Measurements from ENCODE around the gene OMD. TPM values are rescaled to one million over a fixed set of nuclear protein-coding genes. Genes with fewer than 3 reads are reported as not detected.
"Not testable (repeated sequence)": the region's sequence is repeated elsewhere in the genome, so short reads cannot be mapped to it uniquely, and the experiment has no call there.

Gene OMD
- polyA plus RNA-seq, 1 donor from 2014 or later = not detected

DNA sequence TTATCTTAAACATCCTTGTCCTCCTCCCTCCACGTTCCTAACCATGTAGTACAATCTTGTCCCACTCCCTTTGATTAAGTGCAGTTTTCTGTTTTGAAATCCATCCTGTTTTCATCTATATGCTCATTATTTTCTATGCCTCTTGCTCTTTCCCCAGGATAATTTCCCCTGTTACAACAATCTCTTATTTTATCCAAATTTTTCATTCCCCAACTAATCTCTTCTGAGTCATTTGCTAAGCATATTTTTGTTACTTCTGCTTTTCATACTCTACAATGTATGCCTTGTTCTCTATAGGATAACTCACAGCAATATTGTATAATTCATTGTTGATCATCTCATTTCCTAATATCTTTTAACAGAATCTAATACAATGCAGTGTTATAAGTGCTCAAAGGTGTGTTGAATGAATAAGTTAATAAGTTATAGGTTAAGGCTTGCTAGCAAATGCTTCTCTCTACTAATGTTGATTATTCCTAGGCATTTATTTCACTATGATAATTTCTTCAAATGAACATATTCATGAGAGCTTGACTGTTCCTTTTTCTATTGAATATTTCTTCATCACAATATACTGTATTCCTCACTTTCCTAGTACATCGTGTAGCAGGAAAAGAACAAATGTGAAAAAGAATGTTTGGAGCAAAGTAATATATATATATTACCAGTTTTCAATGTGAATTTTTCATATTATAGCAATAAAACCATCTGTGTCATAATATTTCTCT, 1.5 kb downstream of the OMD start:
- no peak overlapping the region for H3K27ac ChIP-seq (ENCODE audit: low read length)
- no peak overlapping the region for H3K4me3 ChIP-seq (ENCODE audit: low read length)

DNA sequence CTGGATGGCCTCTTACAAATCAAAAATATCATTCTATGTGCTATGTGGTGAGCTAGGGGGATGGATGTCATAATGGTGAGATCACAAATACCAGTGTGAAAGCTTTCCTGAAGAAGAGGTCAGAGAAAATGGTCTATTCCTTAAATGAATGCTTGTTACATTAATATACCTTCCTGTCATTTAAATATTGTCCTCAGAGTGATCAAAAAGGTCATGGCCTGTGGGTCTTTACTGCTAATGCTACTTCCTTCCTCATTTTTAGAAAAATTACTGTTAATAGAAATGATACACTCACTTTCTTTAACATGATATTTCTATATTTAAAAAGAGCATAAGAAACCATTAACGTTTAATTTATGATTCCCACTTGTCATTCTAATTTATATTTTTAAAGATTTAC, 9.7 kb downstream of the OMD start:
- no peaks in the 10 kb centered on the region for H3K36me3 ChIP-seq (ENCODE audit: insufficient read depth, low read length)
- no peak overlapping the region for H3K27ac ChIP-seq (ENCODE audit: low read length)
- H2AFZ ChIP-seq (ENCODE audit: low read depth, low read length) = no peak overlapping the region
- H4K20me1 ChIP-seq (ENCODE audit: insufficient read depth) = no peaks in the 10 kb centered on the region
- H3K9me3 ChIP-seq (ENCODE audit: low read length) = no peaks in the 10 kb centered on the region
- no peak overlapping the region for H3K4me3 ChIP-seq (ENCODE audit: low read length)
- H3K9ac ChIP-seq (ENCODE audit: low read length) = no peak overlapping the region
- H3K4me2 ChIP-seq (ENCODE audit: low read length) = no peak overlapping the region
- H3K9me2 ChIP-seq (ENCODE audit: insufficient read depth, low read length) = no peaks in the 10 kb centered on the region
- no peaks in the 10 kb centered on the region for H3F3A ChIP-seq (ENCODE audit: insufficient read depth, low read length, poor library complexity, severe bottlenecking)
- no peaks in the 10 kb centered on the region for H3K79me2 ChIP-seq (replicated peaks; ENCODE audit: insufficient read depth, low read length)
- no peaks in the 10 kb centered on the region for H3K27me3 ChIP-seq (ENCODE audit: insufficient read depth, low read depth, low read length)
- TF ChIP-seq EP300 (conservative IDR thresholded peaks at IDR 0.05; ENCODE audit: poor library complexity, severe bottlenecking) (no peak), RAD21 (conservative IDR thresholded peaks at IDR 0.05) (no peak), SMC3 (conservative IDR thresholded peaks at IDR 0.05; ENCODE audit: poor library complexity) (no peak), MXI1 (conservative IDR thresholded peaks at IDR 0.05; ENCODE audit: poor library complexity, severe bottlenecking) (no peak), TAF1 (IDR thresholded peaks at IDR 0.05; ENCODE audit: low read depth) (no peak), POLR2AphosphoS5 (IDR thresholded peaks at IDR 0.05) (no peak), EZH2 (IDR thresholded peaks at IDR 0.05; ENCODE audit: borderline replicate concordance, insufficient read depth, low read length, poor library complexity, severe bottlenecking) (no peak)
- TF ChIP-seq, protein P1, sequence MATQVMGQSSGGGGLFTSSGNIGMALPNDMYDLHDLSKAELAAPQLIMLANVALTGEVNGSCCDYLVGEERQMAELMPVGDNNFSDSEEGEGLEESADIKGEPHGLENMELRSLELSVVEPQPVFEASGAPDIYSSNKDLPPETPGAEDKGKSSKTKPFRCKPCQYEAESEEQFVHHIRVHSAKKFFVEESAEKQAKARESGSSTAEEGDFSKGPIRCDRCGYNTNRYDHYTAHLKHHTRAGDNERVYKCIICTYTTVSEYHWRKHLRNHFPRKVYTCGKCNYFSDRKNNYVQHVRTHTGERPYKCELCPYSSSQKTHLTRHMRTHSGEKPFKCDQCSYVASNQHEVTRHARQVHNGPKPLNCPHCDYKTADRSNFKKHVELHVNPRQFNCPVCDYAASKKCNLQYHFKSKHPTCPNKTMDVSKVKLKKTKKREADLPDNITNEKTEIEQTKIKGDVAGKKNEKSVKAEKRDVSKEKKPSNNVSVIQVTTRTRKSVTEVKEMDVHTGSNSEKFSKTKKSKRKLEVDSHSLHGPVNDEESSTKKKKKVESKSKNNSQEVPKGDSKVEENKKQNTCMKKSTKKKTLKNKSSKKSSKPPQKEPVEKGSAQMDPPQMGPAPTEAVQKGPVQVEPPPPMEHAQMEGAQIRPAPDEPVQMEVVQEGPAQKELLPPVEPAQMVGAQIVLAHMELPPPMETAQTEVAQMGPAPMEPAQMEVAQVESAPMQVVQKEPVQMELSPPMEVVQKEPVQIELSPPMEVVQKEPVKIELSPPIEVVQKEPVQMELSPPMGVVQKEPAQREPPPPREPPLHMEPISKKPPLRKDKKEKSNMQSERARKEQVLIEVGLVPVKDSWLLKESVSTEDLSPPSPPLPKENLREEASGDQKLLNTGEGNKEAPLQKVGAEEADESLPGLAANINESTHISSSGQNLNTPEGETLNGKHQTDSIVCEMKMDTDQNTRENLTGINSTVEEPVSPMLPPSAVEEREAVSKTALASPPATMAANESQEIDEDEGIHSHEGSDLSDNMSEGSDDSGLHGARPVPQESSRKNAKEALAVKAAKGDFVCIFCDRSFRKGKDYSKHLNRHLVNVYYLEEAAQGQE (IDR thresholded peaks at IDR 0.05; ENCODE audit: borderline replicate concordance) = no peak

More for the DNA sequence above, 1.5 kb downstream of the OMD start:
- Histone ChIP-seq H3K36me3 (ENCODE audit: insufficient read depth, low read length) (no peaks in the 10 kb centered on the region), H3K9me3 (ENCODE audit: low read length) (no peaks in the 10 kb centered on the region), H4K20me1 (ENCODE audit: insufficient read depth) (no peaks in the 10 kb centered on the region), H3F3A (ENCODE audit: insufficient read depth, low read length, poor library complexity, severe bottlenecking) (no peaks in the 10 kb centered on the region), H3K79me2 (replicated peaks; ENCODE audit: insufficient read depth, low read length) (no peaks in the 10 kb centered on the region), H2AFZ (ENCODE audit: low read depth, low read length) (no peak overlapping the region), H3K9ac (ENCODE audit: low read length) (no peak overlapping the region), H3K4me2 (ENCODE audit: low read length) (no peak overlapping the region), H3K9me2 (ENCODE audit: insufficient read depth, low read length) (no peaks in the 10 kb centered on the region), H3K27me3 (ENCODE audit: insufficient read depth, low read depth, low read length) (no peaks in the 10 kb centered on the region)
- TF ChIP-seq, protein P2, sequence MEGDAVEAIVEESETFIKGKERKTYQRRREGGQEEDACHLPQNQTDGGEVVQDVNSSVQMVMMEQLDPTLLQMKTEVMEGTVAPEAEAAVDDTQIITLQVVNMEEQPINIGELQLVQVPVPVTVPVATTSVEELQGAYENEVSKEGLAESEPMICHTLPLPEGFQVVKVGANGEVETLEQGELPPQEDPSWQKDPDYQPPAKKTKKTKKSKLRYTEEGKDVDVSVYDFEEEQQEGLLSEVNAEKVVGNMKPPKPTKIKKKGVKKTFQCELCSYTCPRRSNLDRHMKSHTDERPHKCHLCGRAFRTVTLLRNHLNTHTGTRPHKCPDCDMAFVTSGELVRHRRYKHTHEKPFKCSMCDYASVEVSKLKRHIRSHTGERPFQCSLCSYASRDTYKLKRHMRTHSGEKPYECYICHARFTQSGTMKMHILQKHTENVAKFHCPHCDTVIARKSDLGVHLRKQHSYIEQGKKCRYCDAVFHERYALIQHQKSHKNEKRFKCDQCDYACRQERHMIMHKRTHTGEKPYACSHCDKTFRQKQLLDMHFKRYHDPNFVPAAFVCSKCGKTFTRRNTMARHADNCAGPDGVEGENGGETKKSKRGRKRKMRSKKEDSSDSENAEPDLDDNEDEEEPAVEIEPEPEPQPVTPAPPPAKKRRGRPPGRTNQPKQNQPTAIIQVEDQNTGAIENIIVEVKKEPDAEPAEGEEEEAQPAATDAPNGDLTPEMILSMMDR (IDR thresholded peaks at IDR 0.05; ENCODE audit: poor library complexity, severe bottlenecking) = no peak
- TF ChIP-seq EP300 (conservative IDR thresholded peaks at IDR 0.05; ENCODE audit: poor library complexity, severe bottlenecking) (no peak), POLR2AphosphoS5 (IDR thresholded peaks at IDR 0.05) (no peak), EZH2 (IDR thresholded peaks at IDR 0.05; ENCODE audit: borderline replicate concordance, insufficient read depth, low read length, poor library complexity, severe bottlenecking) (no peak), MXI1 (conservative IDR thresholded peaks at IDR 0.05; ENCODE audit: poor library complexity, severe bottlenecking) (no peak), SMC3 (conservative IDR thresholded peaks at IDR 0.05; ENCODE audit: poor library complexity) (no peak), TAF1 (IDR thresholded peaks at IDR 0.05; ENCODE audit: low read depth) (no peak), RAD21 (conservative IDR thresholded peaks at IDR 0.05) (no peak)
- TF ChIP-seq, protein P1 (IDR thresholded peaks at IDR 0.05; ENCODE audit: borderline replicate concordance) = no peak

DNA sequence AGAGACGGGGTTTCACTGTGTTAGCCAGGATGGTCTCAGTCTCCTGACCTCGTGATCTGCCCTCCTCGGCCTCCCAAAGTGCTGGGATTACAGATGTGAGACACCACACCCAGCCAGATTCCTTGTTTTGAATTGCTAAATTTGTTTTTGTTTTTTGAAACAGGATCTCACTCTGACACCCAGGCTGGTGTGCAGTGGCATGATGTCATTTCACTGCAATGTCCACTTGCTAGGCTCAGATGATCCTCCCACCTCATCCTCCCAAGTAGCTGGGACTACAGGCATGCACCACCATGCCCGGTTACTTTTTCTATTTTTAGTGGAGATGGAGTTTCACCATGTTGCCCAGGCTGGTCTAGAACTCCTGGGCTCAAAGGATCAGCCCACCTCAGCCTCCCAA, 13.1 kb downstream of the OMD start:
- not testable (repeated sequence) for H3K27ac ChIP-seq (ENCODE audit: low read length)

More for the DNA sequence above, 13.1 kb downstream of the OMD start:
- not testable (repeated sequence) for H3K4me3 ChIP-seq (ENCODE audit: low read length); H3K36me3 ChIP-seq (ENCODE audit: insufficient read depth, low read length); H3K9ac ChIP-seq (ENCODE audit: low read length); H2AFZ ChIP-seq (ENCODE audit: low read depth, low read length); H3K27me3 ChIP-seq (ENCODE audit: insufficient read depth, low read depth, low read length); H4K20me1 ChIP-seq (ENCODE audit: insufficient read depth); H3K9me2 ChIP-seq (ENCODE audit: insufficient read depth, low read length); H3F3A ChIP-seq (ENCODE audit: insufficient read depth, low read length, poor library complexity, severe bottlenecking); H3K4me2 ChIP-seq (ENCODE audit: low read length); H3K9me3 ChIP-seq (ENCODE audit: low read length); H3K79me2 ChIP-seq (replicated peaks; ENCODE audit: insufficient read depth, low read length)
